Measurements from ENCODE around the gene SIK2.

DNA sequence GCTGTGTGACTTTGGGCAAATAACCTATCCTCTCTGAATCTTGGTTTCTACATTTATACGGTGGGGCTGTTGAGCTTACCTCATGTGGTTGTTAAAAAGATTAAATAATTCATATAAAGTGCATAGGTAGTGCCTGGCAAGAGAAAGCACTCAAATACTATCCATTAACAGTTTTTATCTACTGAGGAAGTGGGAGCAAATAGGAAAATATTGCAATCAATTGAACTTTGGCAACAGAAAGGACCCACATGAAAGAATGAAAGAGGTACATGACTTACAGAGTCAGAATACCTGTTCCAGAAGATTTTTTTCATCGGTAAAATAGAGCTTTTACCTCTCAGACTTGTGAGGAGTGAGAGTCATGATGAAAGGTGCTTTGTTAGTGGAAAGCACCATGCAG is 170.3 kb downstream of the SIK2 start:
- no peak for TF ChIP-seq POLR2AphosphoS5 (IDR thresholded peaks at IDR 0.05; ENCODE audit: low read depth, low read length)
- no peak for TF ChIP-seq TAF1 (IDR thresholded peaks at IDR 0.05; ENCODE audit: borderline replicate concordance, insufficient read depth, low read length)
- TF ChIP-seq SIN3A (IDR thresholded peaks at IDR 0.05; ENCODE audit: borderline replicate concordance, insufficient read depth, low read length) = no peak
- TF ChIP-seq, protein P1, sequence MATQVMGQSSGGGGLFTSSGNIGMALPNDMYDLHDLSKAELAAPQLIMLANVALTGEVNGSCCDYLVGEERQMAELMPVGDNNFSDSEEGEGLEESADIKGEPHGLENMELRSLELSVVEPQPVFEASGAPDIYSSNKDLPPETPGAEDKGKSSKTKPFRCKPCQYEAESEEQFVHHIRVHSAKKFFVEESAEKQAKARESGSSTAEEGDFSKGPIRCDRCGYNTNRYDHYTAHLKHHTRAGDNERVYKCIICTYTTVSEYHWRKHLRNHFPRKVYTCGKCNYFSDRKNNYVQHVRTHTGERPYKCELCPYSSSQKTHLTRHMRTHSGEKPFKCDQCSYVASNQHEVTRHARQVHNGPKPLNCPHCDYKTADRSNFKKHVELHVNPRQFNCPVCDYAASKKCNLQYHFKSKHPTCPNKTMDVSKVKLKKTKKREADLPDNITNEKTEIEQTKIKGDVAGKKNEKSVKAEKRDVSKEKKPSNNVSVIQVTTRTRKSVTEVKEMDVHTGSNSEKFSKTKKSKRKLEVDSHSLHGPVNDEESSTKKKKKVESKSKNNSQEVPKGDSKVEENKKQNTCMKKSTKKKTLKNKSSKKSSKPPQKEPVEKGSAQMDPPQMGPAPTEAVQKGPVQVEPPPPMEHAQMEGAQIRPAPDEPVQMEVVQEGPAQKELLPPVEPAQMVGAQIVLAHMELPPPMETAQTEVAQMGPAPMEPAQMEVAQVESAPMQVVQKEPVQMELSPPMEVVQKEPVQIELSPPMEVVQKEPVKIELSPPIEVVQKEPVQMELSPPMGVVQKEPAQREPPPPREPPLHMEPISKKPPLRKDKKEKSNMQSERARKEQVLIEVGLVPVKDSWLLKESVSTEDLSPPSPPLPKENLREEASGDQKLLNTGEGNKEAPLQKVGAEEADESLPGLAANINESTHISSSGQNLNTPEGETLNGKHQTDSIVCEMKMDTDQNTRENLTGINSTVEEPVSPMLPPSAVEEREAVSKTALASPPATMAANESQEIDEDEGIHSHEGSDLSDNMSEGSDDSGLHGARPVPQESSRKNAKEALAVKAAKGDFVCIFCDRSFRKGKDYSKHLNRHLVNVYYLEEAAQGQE (IDR thresholded peaks at IDR 0.05; ENCODE audit: insufficient read depth in 1 of 2, low read depth in 2 of 2, low read length in 2 of 2) = no peak

Measured in PFSK-1 (cell line).